Cerebellar nuclear complex (tissue), 1 donor: ENCODE data around the gene CLCN6.
A peak's percentile ranks its signal among the peaks of the same experiment; 100 is the strongest.

Source experiments
- DNase-seq, 2 experiments: peaks; one replicate each; lab custom pipeline; 2025; lab: John Stamatoyannopoulos, UW

Gene CLCN6, protein sequence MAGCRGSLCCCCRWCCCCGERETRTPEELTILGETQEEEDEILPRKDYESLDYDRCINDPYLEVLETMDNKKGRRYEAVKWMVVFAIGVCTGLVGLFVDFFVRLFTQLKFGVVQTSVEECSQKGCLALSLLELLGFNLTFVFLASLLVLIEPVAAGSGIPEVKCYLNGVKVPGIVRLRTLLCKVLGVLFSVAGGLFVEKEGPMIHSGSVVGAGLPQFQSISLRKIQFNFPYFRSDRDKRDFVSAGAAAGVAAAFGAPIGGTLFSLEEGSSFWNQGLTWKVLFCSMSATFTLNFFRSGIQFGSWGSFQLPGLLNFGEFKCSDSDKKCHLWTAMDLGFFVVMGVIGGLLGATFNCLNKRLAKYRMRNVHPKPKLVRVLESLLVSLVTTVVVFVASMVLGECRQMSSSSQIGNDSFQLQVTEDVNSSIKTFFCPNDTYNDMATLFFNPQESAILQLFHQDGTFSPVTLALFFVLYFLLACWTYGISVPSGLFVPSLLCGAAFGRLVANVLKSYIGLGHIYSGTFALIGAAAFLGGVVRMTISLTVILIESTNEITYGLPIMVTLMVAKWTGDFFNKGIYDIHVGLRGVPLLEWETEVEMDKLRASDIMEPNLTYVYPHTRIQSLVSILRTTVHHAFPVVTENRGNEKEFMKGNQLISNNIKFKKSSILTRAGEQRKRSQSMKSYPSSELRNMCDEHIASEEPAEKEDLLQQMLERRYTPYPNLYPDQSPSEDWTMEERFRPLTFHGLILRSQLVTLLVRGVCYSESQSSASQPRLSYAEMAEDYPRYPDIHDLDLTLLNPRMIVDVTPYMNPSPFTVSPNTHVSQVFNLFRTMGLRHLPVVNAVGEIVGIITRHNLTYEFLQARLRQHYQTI

DNA sequence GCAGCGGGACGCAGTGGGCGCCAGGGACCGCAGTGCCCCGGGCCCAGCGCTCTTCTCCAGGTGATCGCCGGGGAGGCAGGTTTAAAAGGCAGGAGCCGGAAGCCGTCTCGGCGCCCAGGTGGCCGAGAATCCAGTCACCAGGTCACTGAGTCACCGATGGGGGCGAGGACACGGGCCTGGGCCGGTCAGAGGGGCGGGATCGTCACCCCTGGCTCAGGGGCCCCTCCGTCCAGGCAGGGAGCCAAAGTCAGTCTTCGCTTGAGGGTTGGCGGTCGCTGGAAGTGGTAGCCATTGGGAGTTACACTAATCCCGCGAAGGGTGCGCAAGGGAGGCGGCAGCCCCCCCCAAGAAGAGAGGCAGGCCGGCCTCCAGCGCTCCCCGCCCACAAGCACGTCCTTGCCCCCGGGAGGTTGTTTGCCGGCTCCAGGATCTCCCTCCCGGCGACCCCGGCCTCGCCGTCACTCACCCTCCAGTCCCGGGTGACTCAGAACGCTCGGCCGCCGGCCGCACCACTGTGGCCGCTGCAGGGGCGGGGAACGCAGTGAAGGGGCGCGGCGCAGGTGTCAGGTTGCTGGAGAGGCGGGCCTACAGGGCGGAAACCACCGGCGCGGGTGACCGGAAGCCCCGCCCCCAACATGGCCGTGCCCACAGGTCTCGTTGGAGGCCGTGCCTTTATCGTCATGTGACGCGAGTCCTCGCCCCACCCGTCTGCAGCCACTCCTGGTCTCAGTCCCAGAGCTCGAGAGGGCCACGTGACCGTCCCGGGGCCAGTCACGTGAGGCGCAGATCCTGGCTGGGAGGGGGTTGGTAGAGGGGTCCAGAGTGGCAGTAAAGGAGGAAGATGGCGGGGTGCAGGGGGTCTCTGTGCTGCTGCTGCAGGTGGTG, at the start of gene CLCN6, which contains the start of gene MTHFR:
TSS of gene CLCN6 (plus strand) at position 770 of the 885 bp plus-strand sequence. CDS start at position 842, 72 bp downstream.
TSS of gene MTHFR (minus strand) at position 543 of the 885 bp plus-strand sequence. CDS start 2,848 bp downstream, outside the sequence.
- DNase-seq, result peak; percentile 96 to 97

DNA sequence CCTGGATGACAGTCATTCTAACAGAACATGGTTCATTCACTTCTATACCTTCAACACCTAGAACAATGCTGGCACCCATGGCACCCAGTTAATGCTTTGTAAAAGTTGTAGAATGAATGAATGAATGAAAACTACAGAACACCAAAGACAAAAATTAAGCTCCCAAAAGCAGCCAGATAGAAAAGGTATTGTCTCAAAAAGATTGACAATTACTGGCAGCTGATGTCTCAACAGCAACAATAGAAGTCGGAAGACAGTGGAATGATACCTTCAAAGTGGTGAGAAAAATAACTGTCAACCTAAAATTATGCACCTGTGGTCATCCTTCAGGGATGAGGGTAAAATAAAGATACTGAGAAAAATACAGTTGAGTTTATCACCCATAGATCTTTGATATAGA, 48.9 kb upstream of the CLCN6 start:
- no peak for DNase-seq

DNA sequence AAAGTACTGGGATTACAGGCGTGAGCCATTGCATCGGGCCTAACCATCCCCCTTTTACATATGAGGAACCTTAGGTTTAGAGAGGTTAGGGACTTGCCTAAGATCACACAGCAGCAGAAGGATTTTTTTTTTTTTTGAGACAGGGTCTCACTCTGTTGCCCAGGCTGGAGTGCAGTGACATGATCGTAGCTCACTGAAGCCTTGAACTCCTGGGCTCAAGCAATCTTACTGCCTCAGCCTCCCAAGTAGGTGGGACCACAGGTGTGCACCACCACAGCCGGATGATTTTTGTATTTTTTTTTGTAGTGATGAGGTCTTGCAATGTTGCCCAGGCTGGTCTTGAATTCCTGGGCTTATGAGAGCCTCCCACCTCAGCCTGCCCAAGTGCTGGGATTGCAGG, 46.2 kb upstream of the CLCN6 start:
- DNase-seq, result no peak

DNA sequence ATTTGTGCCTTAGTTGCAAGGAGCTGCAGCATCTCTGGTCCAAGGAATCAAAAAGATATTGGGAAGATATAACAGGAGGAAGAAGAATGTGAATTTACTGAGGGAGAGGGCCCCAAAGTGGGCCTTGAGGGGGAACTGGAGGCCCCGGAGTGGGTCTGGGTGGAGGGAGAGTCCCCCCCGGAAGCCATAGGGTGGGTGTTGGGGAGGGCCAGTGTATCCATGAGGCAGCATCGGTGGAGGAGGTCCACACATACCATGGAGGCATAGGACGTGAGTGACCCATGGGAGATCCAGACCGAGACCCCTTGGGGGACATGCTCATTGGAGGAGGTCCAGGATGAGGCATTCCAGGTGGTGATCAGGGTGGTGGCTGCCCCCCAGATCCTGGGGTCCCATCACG, 44.7 kb upstream of the CLCN6 start:
- no peak for DNase-seq

DNA sequence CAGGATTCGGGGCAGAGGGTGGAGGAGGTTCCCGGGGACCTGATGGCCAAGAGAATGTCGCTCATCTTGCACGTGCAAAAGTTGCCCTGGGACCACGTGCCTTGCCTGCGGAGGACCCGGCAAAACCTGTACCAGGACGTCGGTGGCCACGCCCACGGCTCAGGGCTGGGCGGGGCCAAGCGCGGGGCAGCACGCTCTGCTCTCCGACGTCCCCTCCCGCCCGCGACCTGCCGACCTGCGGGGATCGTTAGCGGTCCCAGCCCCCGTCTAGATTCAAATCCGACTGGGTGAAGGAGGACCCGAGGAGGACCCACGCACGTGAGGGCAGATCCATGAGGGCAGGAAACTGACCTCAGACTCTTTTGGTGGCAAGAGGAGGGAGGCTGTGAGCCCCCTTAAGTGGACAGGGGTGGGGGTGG, 44.0 kb upstream of the CLCN6 start, which contains the start of gene C1orf167:
TSS of gene C1orf167 (plus strand) at position 206 of the 419 bp plus-strand sequence. CDS start 2,208 bp downstream, outside the sequence.
- no peak for DNase-seq

DNA sequence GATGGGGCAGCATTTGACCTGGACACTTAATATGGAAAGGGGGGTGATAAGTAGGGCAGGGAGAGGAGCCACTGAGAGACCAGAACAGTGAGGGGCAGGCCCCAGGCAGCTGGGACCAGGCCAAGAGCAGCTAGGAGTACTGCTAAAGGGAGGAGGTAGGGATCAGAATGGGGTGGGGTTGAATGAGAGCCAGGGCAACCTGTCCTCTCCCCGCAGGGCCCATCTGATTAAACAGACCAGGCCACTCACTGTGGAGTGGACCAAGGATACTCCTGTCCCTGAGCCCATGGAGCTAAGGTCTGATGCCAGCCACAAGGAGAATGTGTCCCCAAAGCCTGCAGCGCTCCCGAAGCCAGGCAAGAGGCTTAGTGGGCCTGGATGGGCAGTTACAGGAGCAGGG, 41.9 kb upstream of the CLCN6 start:
- no peak for DNase-seq

DNA sequence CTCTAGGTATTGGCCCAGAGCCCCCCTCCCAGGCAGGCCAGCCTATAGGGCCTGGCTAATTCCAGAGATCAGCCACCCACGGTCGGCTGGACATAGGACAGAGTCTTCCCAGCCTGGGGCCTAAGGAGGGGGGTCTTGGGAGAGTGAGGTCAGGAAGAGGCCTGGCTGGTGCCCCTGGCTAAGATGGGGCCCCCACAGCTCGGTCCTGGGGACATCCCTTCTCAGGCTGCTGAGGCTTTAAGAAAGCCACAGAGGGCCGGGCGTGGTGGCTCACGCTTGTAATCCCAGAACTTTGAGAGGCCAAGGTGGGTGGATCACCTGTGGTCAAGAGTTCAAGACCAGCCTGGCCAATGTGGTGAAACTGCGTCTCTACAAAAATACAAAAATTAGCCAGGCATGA, 41.5 kb upstream of the CLCN6 start:
- DNase-seq, result no peak

DNA sequence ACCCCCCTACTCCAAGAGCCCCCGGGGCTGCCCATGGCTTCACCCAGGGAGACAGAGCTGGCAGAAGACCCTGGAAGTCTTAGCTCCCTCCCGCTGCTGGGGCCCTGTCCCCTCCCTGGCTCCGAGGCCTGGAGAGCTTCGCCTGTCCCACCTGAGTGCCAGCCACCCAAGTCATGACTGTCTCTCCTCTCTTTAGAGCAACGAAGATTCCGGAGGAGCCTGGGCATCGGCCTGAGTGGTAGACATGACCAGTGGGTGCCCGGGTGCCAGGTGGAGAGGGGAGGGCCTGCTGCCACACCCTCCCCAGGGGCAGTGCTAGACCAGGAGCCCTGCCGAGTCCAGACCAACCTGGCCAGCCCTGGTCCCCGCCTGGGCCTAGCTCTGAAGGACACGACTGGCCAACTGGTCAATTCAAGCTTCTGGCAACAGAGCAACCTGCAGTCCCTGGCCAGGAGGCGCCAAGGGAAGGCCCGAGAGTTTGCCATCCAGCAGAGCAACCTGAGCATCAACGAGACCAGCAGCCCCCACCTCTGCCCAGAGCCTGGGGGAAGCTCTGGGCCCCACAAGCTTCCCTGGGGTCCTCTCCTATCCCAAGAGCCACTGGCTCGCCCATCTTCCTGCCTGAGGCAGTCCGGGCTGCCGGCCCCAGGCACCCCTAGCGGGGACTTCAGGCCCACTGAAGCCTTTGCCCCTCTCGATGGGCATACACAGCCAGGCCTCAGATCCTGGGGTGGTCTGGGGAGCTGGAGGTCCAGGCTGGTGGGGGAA, 40.1 kb upstream of the CLCN6 start:
- DNase-seq, result no peak

DNA sequence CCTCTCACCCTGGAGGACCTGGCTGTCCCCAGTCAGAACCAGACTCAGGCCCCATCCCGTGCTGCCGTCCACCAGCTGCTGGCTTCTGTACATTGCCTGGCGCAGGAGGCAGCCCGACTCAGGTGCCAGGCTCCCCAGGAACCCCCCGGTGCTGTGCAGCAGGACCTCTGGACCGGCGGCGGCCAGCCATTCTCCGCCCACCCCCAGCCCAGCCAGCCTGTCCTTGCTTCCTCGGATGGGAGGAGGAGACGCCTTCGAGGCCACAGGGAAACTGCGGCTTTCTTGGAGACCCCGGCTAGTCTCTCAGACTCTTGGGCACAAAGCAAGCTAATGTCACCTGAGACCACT, 39.6 kb upstream of the CLCN6 start:
- DNase-seq, result no peak

DNA sequence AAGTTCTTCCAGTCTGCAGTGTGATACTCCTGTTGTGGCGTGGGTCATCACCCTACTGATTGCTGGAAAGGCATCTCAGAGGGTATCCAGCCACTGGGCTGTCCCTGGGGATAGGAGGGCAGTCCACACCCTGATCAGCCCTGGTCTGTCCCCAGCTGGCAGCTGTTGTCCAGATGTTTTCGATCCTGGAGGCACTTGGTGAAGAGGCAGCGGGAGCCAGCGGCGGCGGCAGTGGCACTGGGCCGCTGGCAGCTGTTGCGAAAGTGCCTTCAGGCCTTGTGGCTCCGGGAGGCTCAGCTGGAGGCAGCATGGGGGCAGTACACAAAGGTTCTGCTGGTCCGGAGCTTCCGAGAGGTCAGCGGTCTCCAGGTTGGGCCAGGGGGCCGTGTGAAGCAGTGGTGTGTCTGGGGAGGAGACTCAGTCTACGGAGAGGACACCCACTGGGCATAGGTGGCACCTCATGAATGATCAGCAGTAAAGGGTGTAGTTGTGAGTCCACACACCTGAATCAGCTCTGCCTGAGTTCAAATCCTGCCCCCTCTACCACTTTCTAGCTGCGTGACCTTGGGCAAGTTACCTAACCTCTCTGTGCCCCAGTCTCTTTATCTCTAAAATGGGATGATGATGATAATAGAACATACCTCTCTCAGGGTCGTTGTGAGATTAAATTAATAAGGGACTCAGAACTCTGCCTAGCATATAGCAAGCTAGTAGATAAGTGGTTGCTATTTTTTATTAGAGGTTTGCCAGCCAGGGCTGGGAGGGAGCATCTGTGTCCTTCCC, 37.9 kb upstream of the CLCN6 start:
- DNase-seq, result no peak

DNA sequence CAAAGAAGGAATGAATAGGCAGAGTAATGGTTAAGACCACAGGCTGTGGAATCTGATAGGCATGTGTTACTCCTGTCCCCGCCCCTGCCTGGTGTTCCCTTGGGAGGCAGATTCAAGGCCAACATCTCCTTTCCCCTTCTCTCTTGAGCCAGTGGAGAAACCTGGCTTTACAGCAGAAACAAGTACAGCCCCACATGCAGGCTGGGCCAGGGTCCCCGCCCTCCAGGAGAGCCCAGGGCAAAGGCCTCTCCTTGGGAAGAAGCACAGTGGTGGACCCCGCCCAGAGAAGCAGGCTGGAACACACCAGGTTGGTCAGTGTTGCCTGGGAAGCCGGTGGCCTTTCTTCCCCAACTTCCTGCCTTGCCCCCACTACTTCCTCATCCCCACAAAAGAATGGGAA, 37.2 kb upstream of the CLCN6 start:
- DNase-seq, result no peak

DNA sequence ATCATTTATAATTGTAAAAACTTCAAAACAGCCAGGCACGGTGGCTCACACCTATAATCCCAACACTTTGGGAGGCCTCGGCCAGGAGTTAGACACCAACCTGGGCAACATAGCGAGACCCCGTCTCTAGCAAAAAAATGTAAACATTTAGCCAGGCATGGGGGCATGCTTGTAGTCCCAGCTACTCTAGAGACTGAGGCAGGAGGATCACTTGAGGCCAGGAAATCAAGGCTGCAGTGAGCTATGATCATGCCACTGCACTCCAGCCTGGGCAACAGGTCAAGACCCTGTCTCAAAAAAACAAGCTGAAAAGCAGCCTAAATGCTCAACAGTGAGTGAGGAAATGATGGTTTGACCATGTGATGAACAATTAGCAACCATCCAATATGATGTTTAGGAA, 36.7 kb upstream of the CLCN6 start:
- DNase-seq, result no peak

DNA sequence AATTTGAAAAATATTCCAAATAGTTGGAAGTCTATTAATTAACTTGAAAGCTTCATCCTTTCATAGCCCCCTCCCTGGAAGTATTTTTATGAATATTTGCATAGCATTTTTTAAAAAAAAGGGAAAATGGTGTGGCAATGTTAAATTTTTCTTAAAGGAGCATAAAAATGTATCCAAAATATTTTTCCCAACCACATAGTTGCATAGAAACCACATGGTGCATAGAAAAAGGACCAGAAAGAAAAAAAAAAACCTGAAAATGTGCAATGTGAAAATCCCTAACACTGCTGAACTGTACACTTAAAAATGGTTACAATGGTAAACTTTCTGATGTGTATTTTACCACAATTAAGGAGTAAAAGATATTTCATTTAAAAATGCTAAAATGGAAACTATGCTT, 36.0 kb upstream of the CLCN6 start:
- DNase-seq, result no peak

DNA sequence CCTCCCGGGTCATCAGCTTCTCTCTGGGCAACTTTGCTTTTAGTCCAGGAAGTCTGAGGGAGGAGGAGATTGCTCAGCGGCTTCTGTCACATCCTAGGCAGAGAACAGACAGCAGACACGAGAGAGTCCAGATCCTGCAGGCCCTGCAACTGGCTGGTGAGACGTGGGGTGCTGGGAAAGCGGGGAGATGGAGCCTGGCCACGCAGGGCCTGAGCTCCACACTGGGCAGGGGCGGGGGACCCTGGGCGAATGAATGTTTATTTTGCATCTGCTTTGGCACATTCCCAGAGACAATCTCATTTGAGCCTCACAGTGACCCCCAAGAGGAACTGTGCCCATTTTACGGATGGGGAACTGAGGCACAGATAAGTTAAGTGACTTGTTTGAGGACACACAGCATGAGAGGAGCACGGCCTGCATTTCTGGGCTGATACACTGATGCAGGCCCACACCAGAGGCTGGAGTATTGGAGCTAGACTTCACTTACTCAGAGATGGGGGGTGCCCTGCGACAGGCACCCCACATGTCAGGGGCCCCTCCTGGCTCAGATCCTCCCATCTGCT, 34.4 kb upstream of the CLCN6 start:
- no peak for DNase-seq

DNA sequence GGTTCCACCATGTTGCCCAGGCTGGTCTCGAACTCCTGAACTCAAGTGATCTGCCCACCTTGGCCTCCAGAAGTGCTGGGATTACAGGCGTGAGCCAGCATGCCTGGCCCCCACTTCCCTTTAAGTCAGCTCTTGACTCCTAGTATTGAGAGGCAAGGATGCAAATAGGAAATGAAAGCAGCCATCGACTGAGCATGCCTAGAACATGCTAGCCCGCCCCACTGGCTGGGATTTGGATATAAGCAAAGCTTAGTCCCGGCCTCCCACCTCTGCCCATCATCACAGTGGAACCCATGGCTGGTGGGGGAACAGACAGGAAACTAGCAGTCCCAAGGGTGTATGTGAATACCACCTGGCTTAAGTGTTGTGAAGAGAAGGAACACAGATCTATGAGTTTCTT, 33.5 kb upstream of the CLCN6 start:
- no peak for DNase-seq

DNA sequence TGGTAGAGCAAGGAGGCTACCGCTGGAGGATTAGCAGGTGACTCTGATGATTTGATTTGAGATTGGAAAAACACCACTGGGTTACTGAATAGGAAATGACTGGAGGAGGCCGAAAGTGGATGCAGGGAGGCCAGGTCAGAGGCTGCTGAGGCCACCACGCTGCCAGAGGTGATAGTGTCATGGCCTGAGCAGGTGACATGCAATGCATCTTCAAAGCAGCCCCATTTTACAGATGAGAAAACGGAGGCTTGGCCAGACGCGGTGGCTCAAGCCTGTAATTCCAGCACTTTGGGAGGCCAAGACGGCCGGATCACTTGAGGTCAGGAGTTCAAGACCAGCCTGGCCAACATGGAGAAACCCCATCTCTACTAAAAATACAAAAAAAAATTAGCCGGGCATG, 31.2 kb upstream of the CLCN6 start:
- no peak for DNase-seq

DNA sequence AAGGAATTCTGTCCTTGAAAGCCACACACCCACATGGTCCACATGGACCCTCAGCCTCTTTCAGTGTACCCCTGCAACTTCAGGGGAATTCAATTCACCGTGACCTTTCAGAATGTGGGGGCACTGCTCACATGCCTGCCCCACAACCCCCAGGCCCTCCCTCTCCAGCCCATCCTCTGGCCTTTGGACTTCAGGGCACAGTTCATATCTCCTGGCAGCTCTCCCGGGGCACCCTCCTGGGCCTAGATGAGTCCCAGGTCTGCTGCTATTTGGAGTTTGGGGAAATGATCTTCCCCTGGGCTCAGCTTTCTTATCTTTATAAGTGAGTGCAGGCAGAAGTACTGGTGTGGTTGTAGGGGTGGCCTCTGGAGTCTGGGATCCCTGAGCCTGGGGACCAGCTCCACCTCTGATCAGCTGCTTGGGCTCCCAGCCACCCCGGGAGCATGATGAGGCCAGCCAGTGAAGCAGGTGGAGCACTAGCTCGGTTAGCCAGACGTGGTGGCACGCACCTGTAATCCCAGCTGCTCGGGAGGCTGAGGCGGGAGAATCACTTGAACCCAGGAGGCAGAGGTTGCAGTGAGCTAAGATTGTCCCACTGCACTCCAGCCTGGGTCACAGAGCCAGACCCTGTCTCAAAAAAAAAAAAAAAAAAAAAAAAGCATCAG, 28.2 kb upstream of the CLCN6 start:
- DNase-seq, result no peak

DNA sequence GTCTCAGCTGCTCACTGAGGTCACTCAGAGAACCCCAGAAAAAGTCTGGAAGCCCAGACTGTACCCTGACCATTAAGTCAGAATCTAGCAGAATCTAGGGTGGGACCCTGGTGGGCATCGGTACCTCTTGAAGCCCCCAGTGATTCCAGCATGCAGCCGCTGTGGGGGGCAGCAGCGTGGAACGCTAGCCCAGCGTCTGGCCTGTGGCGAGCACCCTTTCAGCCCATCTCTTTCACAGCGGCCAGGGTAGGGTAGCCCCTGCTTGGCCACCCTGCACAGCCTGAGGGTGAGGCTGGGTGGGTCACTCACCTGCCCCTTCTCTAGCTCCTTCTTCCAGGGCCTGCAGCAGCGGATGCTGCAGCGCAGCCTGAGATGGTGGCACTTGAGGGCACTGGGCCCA, 27.7 kb upstream of the CLCN6 start:
- DNase-seq, result no peak

DNA sequence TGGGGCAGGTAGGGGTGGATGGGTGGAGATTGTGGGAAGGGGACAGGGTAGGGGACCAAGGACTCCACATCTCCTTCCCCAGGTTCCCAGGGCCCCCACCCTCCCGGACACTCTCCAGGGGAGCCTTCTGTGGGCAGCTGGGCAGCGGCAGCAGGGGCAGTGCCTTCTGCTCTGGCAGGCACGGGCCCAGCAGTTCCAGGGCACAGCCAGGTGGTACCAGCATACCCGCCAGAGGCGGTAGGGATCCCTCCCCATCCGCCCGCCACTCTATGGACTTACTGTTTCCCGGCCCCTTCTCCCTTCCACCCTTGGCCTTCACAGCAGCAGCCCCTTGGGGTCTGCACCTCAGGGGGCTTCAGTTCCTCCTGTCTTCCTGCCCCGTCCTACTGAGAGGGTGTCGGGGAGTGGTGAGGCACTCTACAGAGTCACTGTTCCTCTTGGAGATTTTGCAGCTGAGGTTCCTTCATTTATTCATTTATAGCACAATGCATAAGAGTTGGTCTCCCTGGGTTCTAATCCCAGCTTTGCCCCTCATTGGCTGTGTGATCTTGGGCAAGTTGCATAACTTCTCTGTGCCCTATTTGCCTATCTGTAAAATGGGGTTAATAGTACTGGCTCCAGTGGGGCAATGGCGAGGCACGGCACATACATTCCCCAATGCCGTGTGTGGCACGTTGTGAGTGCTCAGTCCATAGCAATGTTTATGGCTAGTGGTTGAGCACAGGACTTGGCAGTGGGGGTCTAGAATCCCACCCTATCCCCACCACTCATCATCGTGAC, 27.0 kb upstream of the CLCN6 start:
- no peak for DNase-seq
